Mucosa of gallbladder (tissue), 1 donor: ENCODE results near the gene MAPRE2. TPM values are rescaled to one million over a fixed set of nuclear protein-coding genes. Genes with fewer than 3 reads are reported as not detected.

Experiments used
- DNase-seq: peaks from one replicate; pipeline ENCODE4 v3.0.0-alpha.2; 2020; ENCODE audit warnings: low spot score
- total RNA-seq: library from RNA; stranded (reverse); gene quantifications from one replicate; pipeline ENCODE4 v1.2.1, GENCODE V29; 2021
- donor health status: DM: no; HTN: no; CAD: no.

MAPRE2 gene
- total RNA-seq, 1 donor from 2014 or later: 75.8 TPM

DNA sequence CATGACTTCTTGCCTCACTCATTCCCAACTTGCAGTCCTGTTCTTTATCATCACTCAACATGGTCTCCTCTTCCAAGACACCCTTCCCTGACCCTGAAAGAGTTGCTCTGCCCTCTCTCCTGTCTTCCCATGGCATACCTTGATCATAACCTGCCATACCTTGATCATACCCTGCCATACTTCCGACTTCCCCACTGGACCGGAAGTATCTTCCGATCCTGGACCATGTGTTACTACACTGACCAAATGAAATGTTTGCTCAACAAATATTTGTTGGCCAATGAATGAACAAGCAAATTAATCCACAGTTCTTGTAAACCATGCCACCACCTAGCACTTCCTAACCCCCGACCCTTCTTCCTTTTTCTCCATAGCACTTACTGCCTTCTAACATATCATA lies 138.7 kb downstream of the MAPRE2 start:
- no peak for DNase-seq

DNA sequence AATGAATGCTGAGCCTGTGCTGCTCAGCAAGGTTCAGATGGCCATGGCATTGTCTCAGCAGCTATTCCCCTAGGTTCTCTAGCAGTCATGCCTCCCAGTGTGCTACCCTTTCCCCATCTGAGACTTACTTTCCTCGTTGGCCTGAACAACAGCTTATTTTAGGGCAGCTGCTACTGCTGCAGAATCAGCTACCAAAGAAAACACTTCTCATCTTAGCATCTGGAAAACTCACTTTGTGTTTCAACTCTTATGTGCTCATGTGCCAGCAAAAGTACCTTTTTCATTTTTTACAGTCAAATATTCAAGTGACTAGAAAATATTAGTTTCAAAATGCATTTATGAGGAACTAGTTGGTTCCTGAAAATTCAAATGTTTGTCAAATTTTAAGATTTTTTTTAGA lies 139.2 kb downstream of the MAPRE2 start:
- DNase-seq: no peak

DNA sequence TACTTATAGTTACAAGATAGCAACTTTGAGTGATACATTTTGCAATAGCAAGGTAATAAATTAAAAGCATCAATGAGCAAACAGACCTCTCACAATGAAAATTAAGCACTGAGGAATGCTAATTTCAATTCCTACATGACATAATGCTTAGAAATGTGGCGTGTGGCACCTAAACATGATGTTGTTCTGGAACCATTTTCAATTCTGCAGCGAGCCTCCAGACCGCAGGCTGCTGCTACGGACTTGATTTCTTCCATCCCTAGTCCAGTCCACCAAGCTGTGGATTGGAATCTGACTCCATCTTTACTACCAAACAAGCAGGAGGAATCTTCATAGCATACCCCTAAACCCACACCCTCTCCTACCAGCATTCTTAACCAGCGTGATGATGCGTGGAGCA lies 140.9 kb downstream of the MAPRE2 start:
- DNase-seq: no peak

DNA sequence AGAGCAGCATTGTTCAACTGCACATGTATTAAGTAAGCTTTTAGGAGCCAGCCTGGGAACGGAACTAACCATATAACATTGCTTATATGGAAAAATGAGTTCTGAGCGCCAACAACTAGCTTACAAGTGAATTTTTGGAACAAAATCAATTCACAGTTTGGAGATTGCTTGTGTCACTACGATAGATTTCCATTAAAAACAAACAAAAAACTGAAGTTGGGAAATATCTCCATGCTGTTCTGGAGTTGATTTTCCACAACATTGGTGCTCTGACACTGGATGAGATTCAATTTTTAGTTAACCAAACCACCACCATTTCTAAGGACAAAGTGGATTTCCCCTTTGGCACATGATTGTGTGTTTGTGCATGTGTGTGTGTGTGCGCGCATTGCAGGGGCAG lies 142.7 kb downstream of the MAPRE2 start:
- DNase-seq: no peak

DNA sequence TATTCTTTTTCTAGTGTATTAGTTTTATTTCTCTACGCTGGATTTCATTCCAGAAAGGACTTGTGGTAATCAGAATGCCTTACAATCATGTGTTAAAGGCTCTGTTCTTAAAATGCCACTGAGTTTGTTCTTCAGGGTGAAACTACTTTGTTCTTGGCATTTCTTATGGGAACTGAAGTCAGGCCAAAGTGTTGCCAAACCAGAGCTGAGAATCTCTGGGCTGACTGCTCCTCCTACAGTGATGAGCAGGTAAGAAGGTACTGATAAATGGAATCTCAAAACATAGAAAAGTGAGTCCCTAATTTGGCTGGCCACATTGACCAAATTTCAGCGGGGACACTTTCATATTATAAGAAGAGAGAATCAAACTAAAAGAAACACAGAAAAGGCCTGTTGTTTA lies 144.6 kb downstream of the MAPRE2 start:
- no peak for DNase-seq

DNA sequence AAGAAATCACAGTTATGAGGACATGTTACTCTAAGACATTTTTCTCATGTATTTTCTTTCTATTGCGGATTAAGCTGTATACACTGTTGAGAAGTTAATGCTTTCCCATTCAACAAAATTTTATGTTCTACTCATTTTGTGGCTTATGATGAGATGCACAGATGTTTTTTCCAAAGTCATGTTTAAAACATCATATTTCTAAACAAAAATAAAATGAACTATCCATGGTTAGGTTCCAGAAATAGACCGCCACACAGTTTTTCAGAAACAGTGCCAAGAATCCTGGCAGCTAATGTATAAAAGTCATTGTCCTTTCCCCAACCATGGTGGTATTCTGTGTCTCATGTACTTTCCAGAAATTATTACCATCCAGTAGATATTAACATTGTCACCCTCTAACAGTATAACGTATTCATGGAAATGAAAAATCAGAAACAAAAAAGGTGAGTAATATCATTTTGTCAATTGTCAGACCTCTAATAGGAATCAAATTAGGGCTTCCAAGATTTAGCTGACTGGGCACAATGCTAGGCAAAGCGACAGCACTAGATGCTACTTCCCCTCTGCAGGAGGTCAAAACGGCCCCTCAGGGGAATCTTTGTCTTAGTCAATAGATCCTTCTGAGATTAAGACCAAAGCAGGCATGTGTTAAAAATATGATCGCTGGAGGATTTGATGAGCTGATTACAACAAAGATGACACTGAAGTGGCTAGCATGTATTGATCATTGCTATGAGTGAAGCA lies 145.2 kb downstream of the MAPRE2 start:
- DNase-seq: no peak

DNA sequence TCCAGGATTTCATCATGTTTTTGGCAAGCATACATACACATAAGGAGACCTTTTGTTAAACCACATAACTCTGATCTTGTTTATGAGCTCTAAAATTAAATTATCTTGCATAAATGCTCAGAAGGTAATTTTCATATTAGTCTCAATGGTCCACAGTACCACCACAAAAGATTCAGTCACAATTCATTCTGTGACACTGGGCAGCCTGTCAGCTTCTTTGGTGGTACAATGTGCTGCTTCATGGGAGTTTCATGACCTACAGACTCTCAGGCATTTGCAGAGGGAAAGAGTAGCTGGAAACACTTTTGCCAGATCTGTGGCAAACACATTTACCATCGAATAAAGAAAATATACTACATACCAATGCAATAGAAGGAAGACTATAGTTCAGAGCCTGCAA lies 148.3 kb downstream of the MAPRE2 start:
- DNase-seq: no peak

DNA sequence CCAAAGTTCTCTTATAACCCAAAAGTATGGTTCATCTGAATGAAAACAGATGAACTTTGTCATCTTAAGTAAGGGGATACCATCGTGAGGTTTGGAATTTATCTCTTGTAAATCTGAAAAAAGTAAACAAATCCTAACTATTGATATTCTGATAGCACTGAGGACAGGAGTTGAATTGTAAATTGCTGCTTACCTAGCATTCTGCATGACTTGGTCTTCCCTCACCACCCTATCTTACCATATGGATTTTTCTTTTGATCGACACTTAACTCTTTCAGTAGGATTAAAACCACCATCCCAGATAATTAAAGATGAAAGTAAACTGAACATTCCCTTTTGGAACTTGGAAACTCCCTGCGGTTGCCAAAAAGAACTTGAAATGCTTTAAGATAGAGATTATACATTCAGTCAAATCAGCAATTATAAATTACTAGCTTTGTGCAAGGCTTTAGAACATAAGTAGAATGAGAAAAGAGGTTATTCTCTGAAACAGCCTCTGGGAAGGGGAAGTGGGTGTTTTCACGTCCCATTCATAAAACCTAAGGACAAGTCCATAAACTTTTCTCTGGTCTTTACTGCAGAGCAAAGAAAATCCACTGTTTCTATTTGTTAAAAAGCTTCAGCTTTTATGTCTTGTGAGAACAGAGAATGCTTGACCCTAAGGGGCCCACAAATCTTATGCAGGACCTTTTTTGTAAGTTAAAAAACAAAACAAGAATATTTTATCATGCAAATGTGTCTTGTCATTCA lies 149.9 kb downstream of the MAPRE2 start:
- DNase-seq: no peak

DNA sequence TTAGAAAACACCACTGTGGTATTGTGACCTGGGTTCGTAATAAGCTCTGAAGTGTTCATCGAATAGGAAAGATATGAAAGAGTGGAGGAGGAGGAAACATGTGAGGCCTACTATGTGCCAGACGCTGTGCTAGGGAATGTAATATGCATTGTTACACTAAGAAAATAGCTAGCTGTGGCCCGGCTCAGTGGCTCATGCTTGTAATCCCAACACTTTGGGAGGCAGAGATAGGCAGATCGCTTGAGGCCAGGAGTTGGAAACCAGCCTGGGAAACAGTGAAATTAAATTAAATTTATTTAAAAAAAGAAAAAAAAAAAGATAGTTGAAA lies 150.4 kb downstream of the MAPRE2 start:
- no peak for DNase-seq

DNA sequence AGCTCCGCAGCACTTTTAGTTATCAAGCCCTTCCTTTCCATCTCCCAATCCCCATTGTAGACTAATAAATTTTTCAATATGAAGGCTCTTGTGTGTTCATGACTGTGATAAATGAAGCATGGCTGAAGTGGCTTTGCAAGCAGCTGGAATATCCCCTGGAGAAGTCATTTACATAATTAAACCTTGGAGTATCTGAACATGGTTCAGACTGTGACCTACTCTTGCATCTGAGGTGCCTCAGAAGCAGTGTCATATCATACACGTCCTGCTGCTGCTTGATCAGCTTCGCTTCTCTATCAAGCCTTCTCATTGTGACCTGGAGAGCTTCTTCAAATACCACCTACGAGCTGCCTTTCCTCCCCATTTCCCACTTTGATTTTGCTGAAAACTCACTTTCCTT lies 151.2 kb downstream of the MAPRE2 start:
- DNase-seq: no peak

Other genes with a start within 250 kb of the MAPRE2 start
- gene ZNF397, start 199.6 kb downstream of the MAPRE2 start, total RNA-seq: 33.1 TPM
- gene ZSCAN30, start 248.8 kb downstream of the MAPRE2 start, total RNA-seq: 17.9 TPM